ENCODE results near the gene ARRB2. TPM values are rescaled to one million over a fixed set of nuclear protein-coding genes. Genes with fewer than 3 reads are reported as not detected.

ARRB2 gene
- polyA plus RNA-seq, 1 of the 3 experiments (the other 2 are of a cell fraction) = 24.6 TPM

DNA sequence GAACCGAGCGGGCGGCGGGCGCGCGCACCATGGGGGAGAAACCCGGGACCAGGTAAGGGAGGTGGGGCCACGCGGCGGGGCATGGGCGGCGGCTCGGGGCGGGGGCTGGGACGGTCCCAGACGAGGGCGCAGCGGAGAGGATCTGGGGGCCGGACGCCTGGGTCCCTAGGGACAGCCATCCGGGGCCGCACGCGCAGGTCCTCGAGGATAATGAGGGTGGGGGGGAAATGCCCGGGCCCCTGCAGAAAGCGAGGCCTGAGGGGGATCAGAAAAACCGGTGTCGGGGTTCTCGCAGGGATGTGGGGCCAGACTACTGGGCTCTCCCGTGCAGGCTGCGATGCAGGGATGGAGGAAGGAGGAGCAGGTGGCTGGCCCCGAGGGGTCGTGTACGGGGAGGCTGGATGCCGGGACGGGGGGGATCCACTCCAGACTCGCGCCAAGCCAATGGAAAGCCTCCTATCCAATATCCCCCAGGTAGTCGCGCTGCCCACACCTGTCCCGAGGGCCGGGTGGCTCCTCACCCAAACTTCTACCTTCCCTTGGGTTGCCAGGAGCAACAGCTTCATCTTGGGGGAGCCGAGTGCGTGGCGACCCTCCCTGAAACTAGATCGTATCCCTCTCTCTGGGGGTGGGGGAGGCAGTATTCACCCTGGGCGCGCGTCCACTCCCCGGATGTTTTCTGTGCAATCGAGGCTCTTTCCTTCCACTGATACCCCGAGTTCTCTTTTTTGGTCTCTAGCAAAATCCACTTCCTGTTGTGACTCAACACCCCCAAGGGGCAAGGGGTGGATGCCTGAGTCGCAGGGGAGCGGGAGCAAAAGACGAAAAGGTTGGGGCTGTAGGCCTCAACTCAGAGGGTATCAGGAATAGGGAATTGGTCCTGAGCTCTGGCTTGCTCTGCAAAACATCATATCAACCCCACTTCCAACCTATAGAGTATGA is 532 bp downstream of the ARRB2 start:
- no peak for TF ChIP-seq NRF1 (IDR thresholded peaks at IDR 0.05; ENCODE audit: low read depth, low read length)
- TF ChIP-seq GABPA (IDR thresholded peaks at IDR 0.05; ENCODE audit: low read depth) = no peak
- no peak for TF ChIP-seq FOXM1 (IDR thresholded peaks at IDR 0.05; ENCODE audit: low read depth)
- no peak for TF ChIP-seq ELF1 (IDR thresholded peaks at IDR 0.05)
- TF ChIP-seq, protein P1, sequence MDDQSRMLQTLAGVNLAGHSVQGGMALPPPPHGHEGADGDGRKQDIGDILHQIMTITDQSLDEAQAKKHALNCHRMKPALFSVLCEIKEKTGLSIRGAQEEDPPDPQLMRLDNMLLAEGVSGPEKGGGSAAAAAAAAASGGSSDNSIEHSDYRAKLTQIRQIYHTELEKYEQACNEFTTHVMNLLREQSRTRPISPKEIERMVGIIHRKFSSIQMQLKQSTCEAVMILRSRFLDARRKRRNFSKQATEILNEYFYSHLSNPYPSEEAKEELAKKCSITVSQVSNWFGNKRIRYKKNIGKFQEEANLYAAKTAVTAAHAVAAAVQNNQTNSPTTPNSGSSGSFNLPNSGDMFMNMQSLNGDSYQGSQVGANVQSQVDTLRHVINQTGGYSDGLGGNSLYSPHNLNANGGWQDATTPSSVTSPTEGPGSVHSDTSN (IDR thresholded peaks at IDR 0.05) = no peak
- TF ChIP-seq, protein P2, sequence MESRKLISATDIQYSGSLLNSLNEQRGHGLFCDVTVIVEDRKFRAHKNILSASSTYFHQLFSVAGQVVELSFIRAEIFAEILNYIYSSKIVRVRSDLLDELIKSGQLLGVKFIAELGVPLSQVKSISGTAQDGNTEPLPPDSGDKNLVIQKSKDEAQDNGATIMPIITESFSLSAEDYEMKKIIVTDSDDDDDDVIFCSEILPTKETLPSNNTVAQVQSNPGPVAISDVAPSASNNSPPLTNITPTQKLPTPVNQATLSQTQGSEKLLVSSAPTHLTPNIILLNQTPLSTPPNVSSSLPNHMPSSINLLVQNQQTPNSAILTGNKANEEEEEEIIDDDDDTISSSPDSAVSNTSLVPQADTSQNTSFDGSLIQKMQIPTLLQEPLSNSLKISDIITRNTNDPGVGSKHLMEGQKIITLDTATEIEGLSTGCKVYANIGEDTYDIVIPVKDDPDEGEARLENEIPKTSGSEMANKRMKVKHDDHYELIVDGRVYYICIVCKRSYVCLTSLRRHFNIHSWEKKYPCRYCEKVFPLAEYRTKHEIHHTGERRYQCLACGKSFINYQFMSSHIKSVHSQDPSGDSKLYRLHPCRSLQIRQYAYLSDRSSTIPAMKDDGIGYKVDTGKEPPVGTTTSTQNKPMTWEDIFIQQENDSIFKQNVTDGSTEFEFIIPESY (IDR thresholded peaks at IDR 0.05; ENCODE audit: borderline replicate concordance, low read depth) = no peak
- no peak for TF ChIP-seq RAD21 (IDR thresholded peaks at IDR 0.05; ENCODE audit: low read length)
- TF ChIP-seq, protein P3, sequence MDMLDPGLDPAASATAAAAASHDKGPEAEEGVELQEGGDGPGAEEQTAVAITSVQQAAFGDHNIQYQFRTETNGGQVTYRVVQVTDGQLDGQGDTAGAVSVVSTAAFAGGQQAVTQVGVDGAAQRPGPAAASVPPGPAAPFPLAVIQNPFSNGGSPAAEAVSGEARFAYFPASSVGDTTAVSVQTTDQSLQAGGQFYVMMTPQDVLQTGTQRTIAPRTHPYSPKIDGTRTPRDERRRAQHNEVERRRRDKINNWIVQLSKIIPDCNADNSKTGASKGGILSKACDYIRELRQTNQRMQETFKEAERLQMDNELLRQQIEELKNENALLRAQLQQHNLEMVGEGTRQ (IDR thresholded peaks at IDR 0.05; ENCODE audit: borderline replicate concordance, low read depth, low read length) = no peak
- no peak for TF ChIP-seq EP300 (IDR thresholded peaks at IDR 0.05; ENCODE audit: borderline replicate concordance in 1 of 2, low read depth in 1 of 2, low read length in 1 of 2)
- TF ChIP-seq, protein P4, sequence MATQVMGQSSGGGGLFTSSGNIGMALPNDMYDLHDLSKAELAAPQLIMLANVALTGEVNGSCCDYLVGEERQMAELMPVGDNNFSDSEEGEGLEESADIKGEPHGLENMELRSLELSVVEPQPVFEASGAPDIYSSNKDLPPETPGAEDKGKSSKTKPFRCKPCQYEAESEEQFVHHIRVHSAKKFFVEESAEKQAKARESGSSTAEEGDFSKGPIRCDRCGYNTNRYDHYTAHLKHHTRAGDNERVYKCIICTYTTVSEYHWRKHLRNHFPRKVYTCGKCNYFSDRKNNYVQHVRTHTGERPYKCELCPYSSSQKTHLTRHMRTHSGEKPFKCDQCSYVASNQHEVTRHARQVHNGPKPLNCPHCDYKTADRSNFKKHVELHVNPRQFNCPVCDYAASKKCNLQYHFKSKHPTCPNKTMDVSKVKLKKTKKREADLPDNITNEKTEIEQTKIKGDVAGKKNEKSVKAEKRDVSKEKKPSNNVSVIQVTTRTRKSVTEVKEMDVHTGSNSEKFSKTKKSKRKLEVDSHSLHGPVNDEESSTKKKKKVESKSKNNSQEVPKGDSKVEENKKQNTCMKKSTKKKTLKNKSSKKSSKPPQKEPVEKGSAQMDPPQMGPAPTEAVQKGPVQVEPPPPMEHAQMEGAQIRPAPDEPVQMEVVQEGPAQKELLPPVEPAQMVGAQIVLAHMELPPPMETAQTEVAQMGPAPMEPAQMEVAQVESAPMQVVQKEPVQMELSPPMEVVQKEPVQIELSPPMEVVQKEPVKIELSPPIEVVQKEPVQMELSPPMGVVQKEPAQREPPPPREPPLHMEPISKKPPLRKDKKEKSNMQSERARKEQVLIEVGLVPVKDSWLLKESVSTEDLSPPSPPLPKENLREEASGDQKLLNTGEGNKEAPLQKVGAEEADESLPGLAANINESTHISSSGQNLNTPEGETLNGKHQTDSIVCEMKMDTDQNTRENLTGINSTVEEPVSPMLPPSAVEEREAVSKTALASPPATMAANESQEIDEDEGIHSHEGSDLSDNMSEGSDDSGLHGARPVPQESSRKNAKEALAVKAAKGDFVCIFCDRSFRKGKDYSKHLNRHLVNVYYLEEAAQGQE (IDR thresholded peaks at IDR 0.05; ENCODE audit: low read depth, low read length) = no peak
- no peak for TF ChIP-seq JUND (IDR thresholded peaks at IDR 0.05)
- no peak for TF ChIP-seq FOSL2 (IDR thresholded peaks at IDR 0.05; ENCODE audit: borderline replicate concordance, low read depth)
- no peak for TF ChIP-seq FOXJ3 (CRISPR knock-in tag; IDR thresholded peaks at IDR 0.05)
- no peak for TF ChIP-seq TAF1 (IDR thresholded peaks at IDR 0.05; ENCODE audit: borderline replicate concordance, low read depth, low read length)
- no peak for TF ChIP-seq TCF12 (IDR thresholded peaks at IDR 0.05)
- Histone ChIP-seq H3K27me3 (ENCODE audit: insufficient read depth) (no peaks in the 10 kb centered on the region), H3K79me2 (ENCODE audit: insufficient read depth) (peaks cover 5% of the 10 kb centered on the region; the same call in 1 of the 2 replicates), H2AFZ (ENCODE audit: low read depth) (peak overlapping the region; percentile 86; the same call in 1 of the 2 replicates), H3K27ac (ENCODE audit: low read depth in 2 of 2, low read length in 1 of 2) (peak overlapping the region; percentile 32 to 39; a peak in 2 of 4 replicates), H3K4me3 (ENCODE audit: low read depth in 2 of 2, low read length in 1 of 2) (peak overlapping the region; percentile 60 to 69), H3K9me3 (no peaks in the 10 kb centered on the region), H3K4me1 (ENCODE audit: control insufficient read depth in 1 of 2, insufficient read depth in 2 of 2, low read depth in 1 of 2, low read length in 1 of 2) (peaks cover 0 to 20% of the 10 kb centered on the region in 2 experiments; a peak in 1 of 4 replicates), H3F3A (replicated peaks; ENCODE audit: insufficient read depth) (peaks cover 7% of the 10 kb centered on the region), H3K36me3 (replicated peaks in 1 of 2; ENCODE audit: control insufficient read depth in 1 of 2, insufficient read depth in 2 of 2, low read length in 1 of 2) (no peaks in the 10 kb centered on the region), H3K4me2 (peak overlapping the region; percentile 92), H3K9me2 (no peaks in the 10 kb centered on the region), H4K20me1 (ENCODE audit: insufficient read depth) (no peaks in the 10 kb centered on the region), H3K9ac (peak overlapping the region; percentile 61; the same call in 1 of the 2 replicates)
- ChIA-PET CTCF (interaction anchor here (0.6 to 3.8 kb wide), 12 partner anchors 13 to 171 kb away, joined by 3 to 20 read pairs (median 4); partner anchors contain the start of genes GLTPD2 and VMO1), POLR2A (interaction anchor here (0.5 to 1.0 kb wide), 2 partner anchors 9 to 177 kb away, joined by 3 read pairs; no protein-coding TSS in a partner anchor)
- WGBS (ENCODE audit: low lambda C conversion rate) = 24% methylated on average over 29 of the region's 57 CpGs
- DNase-seq = peak; percentile 72

Data from SK-N-SH (cell line).